HG03025 (cell line): ENCODE results near the gene MINDY2.
"Not testable (repeated sequence)": the region's sequence is repeated elsewhere in the genome, so short reads cannot be mapped to it uniquely, and the experiment has no call there.

Source experiments
- ATAC-seq: cut with Tn5 transposase; IDR thresholded peaks from one replicate; pipeline ENCODE4 v1.9.1; 2021; ENCODE audit warnings: mild to moderate bottlenecking, moderate library complexity; ENCODE audit not compliant: unreplicated experiment, low FRiP score

The MINDY2 gene

GRCh38 chr15:58876306-58877106 is 105.4 kb downstream of the MINDY2 start:
- no peak for ATAC-seq

GRCh38 chr15:58877999-58878825 is 107.1 kb downstream of the MINDY2 start:
- ATAC-seq: no peak

GRCh38 chr15:58880320-58880719 is 109.2 kb downstream of the MINDY2 start:
- peak; percentile 66 for ATAC-seq

GRCh38 chr15:58882243-58882642 is 111.1 kb downstream of the MINDY2 start:
- ATAC-seq: no peak

- ATAC-seq: not testable (repeated sequence)
Observed at GRCh38 chr15:58883926-58884325, 112.8 kb downstream of the MINDY2 start.

- ATAC-seq: no peak
Observed at GRCh38 chr15:58886921-58887320, 115.8 kb downstream of the MINDY2 start.

GRCh38 chr15:58889363-58889762 is 118.3 kb downstream of the MINDY2 start:
- no peak for ATAC-seq

- no peak for ATAC-seq
Observed at GRCh38 chr15:58898150-58898680, 127.1 kb downstream of the MINDY2 start.

- no peak for ATAC-seq
Observed at GRCh38 chr15:58900631-58901030, 129.5 kb downstream of the MINDY2 start.

GRCh38 chr15:58908550-58909309 is 137.6 kb downstream of the MINDY2 start:
- no peak for ATAC-seq

- ATAC-seq: no peak
Observed at GRCh38 chr15:58909616-58910015, 138.5 kb downstream of the MINDY2 start.

- no peak for ATAC-seq
Observed at GRCh38 chr15:58910456-58910855, 139.4 kb downstream of the MINDY2 start.
